Amniotic stem cell (primary cell): Measurements from ENCODE around the gene SPATA31D3.
"Not testable (repeated sequence)": the region's sequence is repeated elsewhere in the genome, so short reads cannot be mapped to it uniquely, and the experiment has no call there.

Experiments
- DNase-seq: peaks from one replicate; lab custom pipeline; 2025; lab: John Stamatoyannopoulos, UW

The SPATA31D3 gene

GRCh38 chr9:81979196-81979595, 35.9 kb downstream of the SPATA31D3 start:
- DNase-seq = no peak

- DNase-seq = no peak
These were observed 37.3 kb downstream of the SPATA31D3 start for GRCh38 chr9:81980568-81980967.

DNA sequence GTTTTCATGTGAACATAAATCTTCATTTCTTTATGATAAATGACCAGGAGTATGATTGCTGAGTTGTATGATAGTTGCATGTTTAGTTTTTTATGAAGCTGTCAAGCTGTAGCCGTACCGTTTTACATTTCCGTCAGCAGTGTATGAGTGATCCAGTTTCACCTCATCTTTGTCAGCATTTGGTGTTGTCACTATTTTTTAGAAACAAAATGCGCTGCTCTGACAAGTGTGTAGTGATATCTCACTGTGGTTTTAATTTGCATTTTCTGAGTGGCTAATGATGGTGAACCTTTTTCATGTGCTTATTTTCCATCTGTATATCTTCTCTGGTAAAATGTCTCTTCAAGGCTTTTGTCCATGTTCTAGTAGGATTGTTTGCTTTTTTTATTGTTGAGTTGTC, 38.6 kb downstream of the SPATA31D3 start:
- no peak for DNase-seq

- DNase-seq = no peak
These were observed 41.6 kb downstream of the SPATA31D3 start for GRCh38 chr9:81984928-81985327.

- DNase-seq = no peak
These were observed 42.8 kb downstream of the SPATA31D3 start for GRCh38 chr9:81986051-81986450.

GRCh38 chr9:81988472-81988871, 45.2 kb downstream of the SPATA31D3 start, which contains the start of gene SPATA31D1:
Gene SPATA31D1, plus strand, starts transcription at chr9:81988772. Its CDS starts 47 bp downstream, at chr9:81988819.
- not testable (repeated sequence) for DNase-seq

DNA sequence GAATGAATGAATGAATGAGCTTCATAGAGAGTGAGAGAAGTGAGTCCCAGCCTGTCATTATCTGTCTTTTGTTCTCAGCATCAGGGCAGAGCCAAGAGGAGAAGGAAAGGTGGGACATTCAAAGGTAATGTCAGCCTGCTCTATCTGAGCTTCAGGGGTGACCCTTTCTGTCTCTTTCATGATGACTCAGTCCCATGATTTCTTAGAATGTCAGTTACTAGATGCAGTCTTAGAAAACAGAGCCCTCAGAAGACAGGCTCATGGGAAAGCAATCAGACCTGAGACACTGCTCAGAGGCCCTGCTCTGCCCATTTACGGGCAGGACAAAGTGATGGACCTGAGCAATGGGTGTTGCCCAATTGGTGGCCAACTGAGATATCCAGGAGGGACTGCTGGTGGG, 46.4 kb downstream of the SPATA31D3 start:
- DNase-seq = no peak

- no peak for DNase-seq
These were observed 50.4 kb downstream of the SPATA31D3 start for GRCh38 chr9:81993656-81994055.
